Activated CD4-positive, alpha-beta T cell treated with anti-CD3 and anti-CD28 coated beads, Interleukin-10, Interleukin-2, amounts not matched to agents 100 ng/mL and 50 ng/mL, durations not matched to agents 16 hours and 8 hours (primary cell): ENCODE measurements around the gene HECTD4.
"Not testable (repeated sequence)": the region's sequence is repeated elsewhere in the genome, so short reads cannot be mapped to it uniquely, and the experiment has no call there.

Experiments
- DNase-seq: peaks from one replicate; pipeline ENCODE4 v3.0.0-alpha.2; 2020

HECTD4 gene

GRCh38 chr12:112350593-112351592 is 31.3 kb downstream of the HECTD4 start:
- DNase-seq: no peak

- DNase-seq: no peak
These were observed 32.8 kb downstream of the HECTD4 start for GRCh38 chr12:112349431-112349830.

DNA sequence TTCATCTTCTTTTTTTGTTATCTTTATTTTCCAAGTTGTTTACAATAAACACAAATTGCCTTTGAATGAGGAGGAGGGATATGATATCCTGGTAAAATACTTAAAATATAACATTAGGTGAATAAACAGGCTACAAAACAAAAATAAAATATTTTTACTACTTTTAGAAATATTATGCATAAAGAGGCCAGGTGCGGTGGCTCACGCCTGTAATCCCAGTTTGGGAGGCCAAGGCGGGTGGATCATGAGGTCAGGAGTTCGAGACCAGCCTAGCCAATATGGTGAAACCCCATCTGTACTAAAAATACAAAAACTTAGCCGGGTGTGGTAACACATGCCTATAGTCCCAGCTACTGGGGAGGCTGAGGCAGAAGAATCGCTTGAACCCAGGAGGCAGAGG is 33.3 kb downstream of the HECTD4 start:
- not testable (repeated sequence) for DNase-seq

DNA sequence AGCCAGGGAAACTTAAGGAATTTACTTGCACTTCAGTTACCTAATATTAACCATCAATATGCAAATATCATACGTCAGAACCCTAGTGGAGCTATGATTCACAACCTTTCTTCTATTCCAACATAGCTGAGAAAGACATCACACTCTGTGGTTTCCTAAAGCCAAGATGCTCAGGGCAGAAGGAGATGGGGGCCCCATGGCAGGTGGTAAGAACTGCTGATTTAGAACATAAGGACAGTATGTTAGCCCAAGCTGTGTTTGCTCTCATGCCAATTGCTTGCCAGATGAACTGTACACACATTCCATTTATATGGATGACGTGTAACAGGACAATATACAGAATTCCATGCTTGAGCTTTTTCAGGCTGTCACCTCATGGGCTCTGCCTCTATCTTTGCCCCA is 34.6 kb downstream of the HECTD4 start:
- DNase-seq: peak; percentile 9

- no peak for DNase-seq
These were observed 36.0 kb downstream of the HECTD4 start for GRCh38 chr12:112346194-112346593.

GRCh38 chr12:112344220-112344619 is 38.0 kb downstream of the HECTD4 start:
- DNase-seq: no peak

- DNase-seq: no peak
These were observed 39.6 kb downstream of the HECTD4 start for GRCh38 chr12:112342587-112342986.

GRCh38 chr12:112341046-112341825 is 41.0 kb downstream of the HECTD4 start:
- no peak for DNase-seq

DNA sequence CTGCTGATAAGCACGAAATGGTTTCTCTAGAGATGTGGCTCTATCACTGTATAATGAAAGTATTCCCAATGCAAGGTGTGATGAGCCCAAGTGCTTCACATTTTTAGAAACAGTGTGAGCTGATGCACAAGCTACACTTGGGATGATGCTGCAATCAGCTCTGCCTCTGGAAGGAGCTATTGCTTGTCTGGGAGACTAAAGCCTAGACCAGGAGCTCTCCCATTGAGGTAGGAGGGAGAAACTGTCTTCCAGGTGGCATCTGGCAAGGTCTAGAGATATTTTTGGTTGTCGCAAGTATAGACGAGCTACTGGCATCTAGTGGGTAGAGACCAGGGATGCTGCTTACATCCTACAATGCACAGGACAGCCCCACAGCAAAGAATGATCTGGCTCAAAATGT is 42.0 kb downstream of the HECTD4 start:
- DNase-seq: no peak

- not testable (repeated sequence) for DNase-seq
These were observed 47.2 kb downstream of the HECTD4 start for GRCh38 chr12:112334999-112335398.

DNA sequence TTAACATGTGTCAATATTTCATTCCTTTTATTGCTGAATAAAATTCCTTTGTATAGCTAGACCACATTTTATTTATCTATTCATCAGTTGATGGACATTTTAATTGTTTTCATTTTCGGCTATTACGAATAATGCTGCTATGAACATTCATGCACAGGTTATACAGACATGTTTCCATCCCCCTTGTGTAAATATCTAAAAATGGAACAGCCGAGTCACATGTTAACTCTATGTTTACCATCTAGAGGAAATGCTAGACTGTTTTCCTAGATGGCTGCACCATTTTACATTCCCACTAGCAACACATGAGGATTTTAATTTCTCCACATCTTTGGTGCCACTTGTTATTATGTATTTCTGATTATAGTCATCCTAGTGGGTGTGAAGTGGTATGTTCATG is 49.2 kb downstream of the HECTD4 start:
- DNase-seq: no peak

- DNase-seq: no peak
These were observed 50.3 kb downstream of the HECTD4 start for GRCh38 chr12:112331886-112332285.

- no peak for DNase-seq
These were observed 51.5 kb downstream of the HECTD4 start for GRCh38 chr12:112330706-112331105.

DNA sequence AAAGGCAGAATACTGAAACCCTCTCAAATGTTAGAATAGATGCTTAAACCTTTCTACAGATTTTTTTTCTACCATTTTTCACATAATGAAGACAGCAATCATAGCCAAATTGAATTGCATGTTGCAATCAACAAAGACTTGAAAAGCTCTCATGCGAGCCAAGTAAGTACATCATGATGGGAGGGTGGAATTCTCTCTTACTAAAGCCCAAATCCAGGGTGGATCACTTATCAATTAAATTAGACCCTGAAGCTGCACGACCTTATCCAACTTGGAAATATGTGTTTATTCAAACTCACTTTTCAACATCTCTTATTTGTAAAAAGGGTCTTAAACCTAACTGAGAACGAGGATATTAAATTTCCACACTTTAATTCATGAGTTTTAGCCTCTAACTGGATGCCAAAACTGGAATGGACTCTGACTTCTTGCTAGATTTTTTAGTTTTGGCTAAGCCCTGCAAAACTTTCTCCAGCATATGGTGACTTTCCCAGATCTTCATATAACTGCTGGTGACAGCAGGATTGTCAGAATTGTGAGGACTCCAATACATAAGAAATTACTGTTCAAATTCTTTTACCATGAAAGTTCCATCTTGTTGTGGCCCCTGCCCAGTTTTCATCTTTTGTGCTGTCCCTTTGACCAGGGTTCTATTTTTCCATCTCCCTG is 53.6 kb downstream of the HECTD4 start:
- DNase-seq: no peak

- DNase-seq: no peak
These were observed 54.9 kb downstream of the HECTD4 start for GRCh38 chr12:112327209-112327938.

DNA sequence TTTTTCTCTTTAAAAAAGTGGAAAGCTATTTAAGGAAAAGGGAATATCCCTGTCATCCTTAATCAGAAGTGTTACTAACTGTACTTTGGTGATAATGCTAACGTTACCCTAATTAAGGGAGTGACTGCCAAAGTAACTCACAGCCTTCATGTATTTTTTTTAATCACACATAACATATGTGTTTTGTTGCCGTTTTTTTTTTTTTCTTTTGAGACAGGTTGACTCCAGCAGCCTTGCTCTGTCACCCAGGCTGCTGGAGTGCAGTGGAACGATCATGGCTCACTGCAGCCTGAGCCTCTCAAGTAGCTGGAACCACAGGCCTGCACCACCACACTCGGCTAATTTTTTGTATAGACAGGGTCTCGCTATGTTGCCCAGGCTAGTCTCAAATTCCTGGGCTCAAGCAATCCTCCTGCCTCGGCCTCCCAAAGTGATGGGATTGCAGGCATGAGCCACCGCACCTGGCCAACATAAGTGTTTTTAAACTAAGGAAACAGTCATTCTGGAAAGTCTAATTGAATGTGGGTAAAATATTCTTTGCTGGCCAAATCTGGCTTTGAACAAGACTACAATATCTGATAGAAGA is 56.5 kb downstream of the HECTD4 start:
- DNase-seq: no peak

DNA sequence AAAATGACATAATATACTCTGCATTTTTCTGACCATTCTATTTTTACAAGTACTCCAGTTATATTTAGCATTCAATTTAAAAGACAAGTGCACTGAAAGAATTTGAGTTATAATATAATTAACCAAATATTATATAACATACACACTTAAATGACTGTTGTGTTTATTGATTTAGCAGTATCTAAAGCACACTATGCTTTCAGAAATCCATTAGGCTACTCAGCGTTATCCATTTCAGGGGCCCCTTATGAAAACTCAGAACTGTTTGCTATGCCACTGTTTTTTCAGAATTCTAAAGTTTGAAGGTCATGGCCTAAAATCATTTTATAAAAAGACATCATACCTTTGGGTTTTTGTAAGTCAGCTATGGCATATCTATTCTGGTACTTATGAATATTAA is 57.1 kb downstream of the HECTD4 start:
- no peak for DNase-seq

- DNase-seq: no peak
These were observed 59.2 kb downstream of the HECTD4 start for GRCh38 chr12:112322882-112323547.

DNA sequence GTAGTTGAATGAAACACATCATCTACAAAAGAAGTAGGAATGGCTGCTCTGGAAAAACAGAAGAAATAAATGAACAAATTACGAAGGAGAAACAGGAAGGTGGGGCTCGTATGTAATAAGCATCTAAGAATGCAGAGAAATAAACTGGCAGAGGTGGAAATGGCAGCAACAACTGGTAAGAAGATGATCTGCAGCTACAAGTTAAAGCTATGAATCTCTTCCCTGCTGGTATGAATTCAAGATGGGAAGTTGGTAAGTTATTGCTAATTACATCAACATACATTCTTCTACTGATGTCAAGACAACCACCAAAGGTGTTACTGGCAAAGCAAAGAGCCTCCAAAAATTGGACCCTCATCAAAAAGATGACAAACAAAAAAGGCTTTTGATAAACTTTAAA is 59.8 kb downstream of the HECTD4 start:
- DNase-seq: no peak

GRCh38 chr12:112321245-112321644 is 61.0 kb downstream of the HECTD4 start:
- no peak for DNase-seq

GRCh38 chr12:112319395-112319794 is 62.8 kb downstream of the HECTD4 start:
- DNase-seq: no peak

GRCh38 chr12:112317481-112317880 is 64.8 kb downstream of the HECTD4 start:
- DNase-seq: no peak
